Neuronal stem cell (in vitro differentiated cells): ENCODE results near the gene DTX3. TPM values are rescaled to one million over a fixed set of nuclear protein-coding genes. Genes with fewer than 3 reads are reported as not detected.

Experiments
- DNase-seq: peaks from one replicate; pipeline ENCODE4 v3.0.0-alpha.2; 2013; ENCODE audit warnings: low spot score
- H2AFZ ChIP-seq: one replicate; pipeline ENCODE4 v1.6.1; 2013; ENCODE audit warnings: mild to moderate bottlenecking, low read length, inconsistent platforms
- H2AK5ac ChIP-seq: 2 replicates; pipeline ENCODE4 v1.6.1; 2013; ENCODE audit warnings: low read depth, mild to moderate bottlenecking, inconsistent platforms, low read length, moderate library complexity, mixed read lengths
- H2BK120ac ChIP-seq: 2 replicates; pipeline ENCODE4 v1.6.1; 2013; ENCODE audit warnings: low read depth, mild to moderate bottlenecking, inconsistent platforms, low read length, moderate library complexity, mixed read lengths
- H2BK12ac ChIP-seq: one replicate; pipeline ENCODE4 v1.6.1; 2013; ENCODE audit warnings: low read length, inconsistent platforms
- H2BK15ac ChIP-seq: 2 replicates; pipeline ENCODE4 v1.6.1; 2013; ENCODE audit warnings: mild to moderate bottlenecking, low read length, inconsistent platforms, mixed read lengths
- H2BK5ac ChIP-seq: one replicate; pipeline ENCODE4 v1.6.1; 2013; ENCODE audit warnings: inconsistent platforms, mild to moderate bottlenecking, low read length, moderate library complexity
- H3K14ac ChIP-seq: one replicate; pipeline ENCODE4 v1.6.1; 2013; ENCODE audit warnings: low read length, inconsistent platforms
- H3K18ac ChIP-seq: 2 replicates; pipeline ENCODE4 v1.6.1; 2013; ENCODE audit warnings: low read length, inconsistent platforms
- H3K23ac ChIP-seq: 2 replicates; pipeline ENCODE4 v1.6.1; 2013; ENCODE audit warnings: low read depth, mild to moderate bottlenecking, mixed read lengths, low read length, inconsistent platforms; ENCODE audit not compliant: poor library complexity
- H3K27ac ChIP-seq: replicated peaks from 3 replicates; pipeline ENCODE4 v1.5.1; 2013; ENCODE audit warnings: low read length, inconsistent platforms
- H3K27me3 ChIP-seq, 3 experiments: 2 replicates each; pipeline ENCODE4 v1.6.1; 2013; ENCODE audit warnings: low read length in 3 of 3, mild to moderate bottlenecking in 2 of 3, inconsistent platforms in 1 of 3, low read depth in 1 of 3, mixed read lengths in 1 of 3, moderate library complexity in 1 of 3; ENCODE audit not compliant: control insufficient read depth in 3 of 3, insufficient read depth in 3 of 3
- H3K36me3 ChIP-seq, 2 donors: replicated peaks in 1 of 2; 2 replicates each; pipeline ENCODE4 v1.6.1; 2013; ENCODE audit warnings: low read length in 2 of 2; ENCODE audit not compliant: control insufficient read depth in 2 of 2, insufficient read depth in 2 of 2
- H3K4ac ChIP-seq: 2 replicates; pipeline ENCODE4 v1.6.1; 2013; ENCODE audit warnings: inconsistent platforms, mild to moderate bottlenecking, low read length, moderate library complexity
- H3K4me1 ChIP-seq, 2 donors: 1 replicate in 1 of 2; 2 replicates in 1 of 2; pipeline ENCODE4 v1.6.1; 2013; ENCODE audit warnings: low read length in 2 of 2, low read depth in 1 of 2; ENCODE audit not compliant: control insufficient read depth in 2 of 2, insufficient read depth in 1 of 2
- H3K4me2 ChIP-seq: one replicate; pipeline ENCODE4 v1.6.1; 2013; ENCODE audit warnings: mild to moderate bottlenecking, low read length, inconsistent platforms; ENCODE audit not compliant: insufficient read depth, poor library complexity, severe bottlenecking
- H3K4me3 ChIP-seq, 2 donors: 2 replicates each; pipeline ENCODE4 v1.5.1; 2013; ENCODE audit warnings: low read length in 2 of 2, mild to moderate bottlenecking in 2 of 2, inconsistent platforms in 1 of 2, moderate library complexity in 1 of 2
- H3K79me1 ChIP-seq: one replicate; pipeline ENCODE4 v1.6.1; 2013; ENCODE audit warnings: low read depth, mild to moderate bottlenecking, inconsistent platforms, low read length, moderate library complexity
- H3K9ac ChIP-seq: one replicate; pipeline ENCODE4 v1.6.1; 2013; ENCODE audit warnings: mild to moderate bottlenecking, low read depth, low read length, inconsistent platforms; ENCODE audit not compliant: poor library complexity
- H3K9me3 ChIP-seq, 2 donors: replicated peaks in 1 of 2; 2 replicates each; pipeline versions ENCODE3 to v1.6.1; 2013; ENCODE audit warnings: low read length in 2 of 2, mild to moderate bottlenecking in 2 of 2, inconsistent platforms in 1 of 2, low read depth in 1 of 2, mixed read lengths in 1 of 2, moderate library complexity in 1 of 2; ENCODE audit not compliant: control insufficient read depth in 2 of 2, insufficient read depth in 1 of 2
- H4K8ac ChIP-seq: one replicate; pipeline ENCODE4 v1.6.1; 2013; ENCODE audit warnings: low read depth, mild to moderate bottlenecking, inconsistent platforms, low read length, moderate library complexity
- H4K91ac ChIP-seq: one replicate; pipeline ENCODE4 v1.6.1; 2013; ENCODE audit warnings: low read length, low read depth, mild to moderate bottlenecking, inconsistent platforms; ENCODE audit not compliant: poor library complexity
- WGBS, 2 donors: extraction: QIAGEN DNeasy Blood & Tissue Kit; methylation state at CpG; one replicate each; pipeline ENCODE4 v1.1.7; 2013; ENCODE audit warnings: missing lambda C conversion rate in 2 of 2, mixed read lengths in 1 of 2; ENCODE audit not compliant: insufficient read length in 2 of 2, insufficient replicate concordance in 1 of 2; ENCODE audit errors: extremely low coverage in 2 of 2; 5-methylcytosine and 5-hydroxymethylcytosine counted together
- polyA plus RNA-seq, 2 experiments: library from polyadenylated mRNA; stranded (reverse); fragments of 200-250 nt; gene quantifications; one replicate each; pipeline ENCODE4 v1.2.3, GENCODE V29; 2013

DTX3 gene, protein sequence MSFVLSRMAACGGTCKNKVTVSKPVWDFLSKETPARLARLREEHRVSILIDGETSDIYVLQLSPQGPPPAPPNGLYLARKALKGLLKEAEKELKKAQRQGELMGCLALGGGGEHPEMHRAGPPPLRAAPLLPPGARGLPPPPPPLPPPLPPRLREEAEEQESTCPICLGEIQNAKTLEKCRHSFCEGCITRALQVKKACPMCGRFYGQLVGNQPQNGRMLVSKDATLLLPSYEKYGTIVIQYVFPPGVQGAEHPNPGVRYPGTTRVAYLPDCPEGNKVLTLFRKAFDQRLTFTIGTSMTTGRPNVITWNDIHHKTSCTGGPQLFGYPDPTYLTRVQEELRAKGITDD
- 66.7 TPM for polyA plus RNA-seq (2013, experiment 1 of 2)
- 64.9 TPM for polyA plus RNA-seq (2013, experiment 2 of 2)

- DNase-seq: no peak
These were observed at the start of gene DTX3 for GRCh38 chr12:57604454-57604991. Gene DTX3 (plus strand): TSS chr12:57604824. CDS start chr12:57606518, 1,694 bp downstream.

GRCh38 chr12:57554897-57555296, 49.7 kb upstream of the DTX3 start:
- Histone ChIP-seq H4K91ac (no peak overlapping the region), H3K27ac (no peak overlapping the region), H2BK5ac (no peak overlapping the region), H2AK5ac (no peak overlapping the region), H2BK12ac (no peak overlapping the region), H3K9me3 (no peaks in the 10 kb centered on the region), H3K79me1 (no peaks in the 10 kb centered on the region), H3K4me3 (no peak overlapping the region), H2AFZ (no peak overlapping the region), H3K4me1 (peaks cover 22 to 31% of the 10 kb centered on the region in 2 donors), H4K8ac (no peak overlapping the region), H3K18ac (no peak overlapping the region), H2BK15ac (no peak overlapping the region), H3K36me3 (no peaks in the 10 kb centered on the region), H3K14ac (no peak overlapping the region), H3K9ac (no peak overlapping the region), H3K4me2 (no peak overlapping the region), H2BK120ac (no peak overlapping the region), H3K27me3 (peaks cover 0 to 11% (median 0%) of the 10 kb centered on the region in 3 experiments), H3K23ac (no peak overlapping the region), H3K4ac (no peak overlapping the region)
- no CpG with 5 or more reads among the region's 1 CpG for WGBS, 2 donors
- DNase-seq: no peak

More at GRCh38 chr12:57604454-57604991, at the start of gene DTX3:
- Histone ChIP-seq H3K4ac (peak within 1 kb of the TSS; percentile 38), H3K4me3 (peak within 1 kb of the TSS; percentile 82 to 90), H2BK5ac (peak within 1 kb of the TSS; percentile 10), H3K27ac (peak within 1 kb of the TSS; percentile 37), H2BK12ac (no peak within 1 kb of the TSS), H3K27me3 (no peaks in the 10 kb centered on the region), H3K9ac (peak within 1 kb of the TSS; percentile 75), H3K4me2 (peak within 1 kb of the TSS; percentile 98), H2BK15ac (peak within 1 kb of the TSS; percentile 62), H2AFZ (peak within 1 kb of the TSS; percentile 97), H3K4me1 (peaks cover 11 to 14% of the 10 kb centered on the region in 2 donors), H3K14ac (peak within 1 kb of the TSS; percentile 72), H3K79me1 (no peaks in the 10 kb centered on the region), H2AK5ac (peak within 1 kb of the TSS; percentile 53), H3K23ac (no peak within 1 kb of the TSS), H2BK120ac (peak within 1 kb of the TSS; percentile 19), H3K9me3 (no peaks in the 10 kb centered on the region), H4K91ac (peak within 1 kb of the TSS; percentile 94), H3K18ac (peak within 1 kb of the TSS; percentile 98), H4K8ac (peak within 1 kb of the TSS; percentile 70), H3K36me3 (peaks cover 21 to 64% of the 10 kb centered on the region in 2 donors)
- WGBS, 2 donors: no CpG with 5 or more reads among the region's 36 CpGs

DNA sequence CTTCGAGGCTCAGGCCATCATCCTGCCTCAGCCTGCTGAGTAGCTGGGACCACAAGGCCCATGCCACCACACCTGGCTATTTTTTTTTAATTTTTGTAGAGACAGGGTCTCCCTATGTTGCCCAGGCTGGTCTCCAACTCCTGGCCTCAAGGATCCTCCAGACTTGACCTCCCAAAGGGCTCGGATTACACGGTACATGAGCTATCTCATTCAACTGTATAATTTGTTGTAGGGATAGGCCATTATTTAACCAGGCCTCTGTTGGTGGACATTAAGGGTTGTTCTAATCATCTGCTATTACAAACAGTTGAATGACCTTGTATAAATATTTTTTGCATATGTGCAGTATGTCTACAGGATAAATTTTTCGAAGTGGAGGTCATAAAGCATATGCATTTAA, 45.8 kb upstream of the DTX3 start:
- Histone ChIP-seq H3K4me3 (no peak overlapping the region), H4K8ac (no peak overlapping the region), H3K14ac (no peak overlapping the region), H3K23ac (no peak overlapping the region), H2AK5ac (no peak overlapping the region), H2BK15ac (no peak overlapping the region), H2BK120ac (no peak overlapping the region), H3K36me3 (no peaks in the 10 kb centered on the region), H3K4ac (no peak overlapping the region), H3K4me1 (peaks cover 0 to 3% of the 10 kb centered on the region in 2 donors), H3K79me1 (peaks cover 2% of the 10 kb centered on the region), H2BK5ac (no peak overlapping the region), H3K9ac (no peak overlapping the region), H3K18ac (no peak overlapping the region), H2BK12ac (no peak overlapping the region), H3K9me3 (no peaks in the 10 kb centered on the region), H2AFZ (no peak overlapping the region), H3K4me2 (no peak overlapping the region), H3K27me3 (no peaks in the 10 kb centered on the region), H4K91ac (no peak overlapping the region), H3K27ac (no peak overlapping the region)
- no peak for DNase-seq
- WGBS, 2 donors: no CpG with 5 or more reads among the region's 4 CpGs

DNA sequence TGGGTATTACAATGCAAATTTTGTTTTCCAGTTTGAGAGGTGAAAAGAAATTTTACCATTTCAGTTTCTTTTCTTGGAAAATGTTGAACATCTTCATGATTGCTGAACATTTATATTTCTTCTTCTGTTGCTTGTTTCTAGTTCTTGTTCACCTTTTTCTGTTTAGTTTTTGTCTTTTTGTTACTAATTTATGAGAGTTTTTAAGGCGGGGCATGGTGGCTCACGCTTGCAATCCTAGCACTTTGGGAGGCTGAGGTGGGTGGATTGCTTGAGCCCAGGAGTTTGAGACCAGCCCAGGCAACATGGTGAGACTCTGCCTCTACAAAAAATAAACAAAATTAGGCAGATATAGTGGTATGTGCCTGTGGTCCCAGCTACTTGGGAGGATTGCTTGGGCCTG, 44.1 kb upstream of the DTX3 start:
- DNase-seq: no peak
- Histone ChIP-seq H3K79me1 (peaks cover 2% of the 10 kb centered on the region), H2AFZ (no peak overlapping the region), H2AK5ac (no peak overlapping the region), H3K27ac (no peak overlapping the region), H3K23ac (no peak overlapping the region), H3K9ac (no peak overlapping the region), H3K4me3 (no peak overlapping the region), H4K91ac (no peak overlapping the region), H2BK5ac (no peak overlapping the region), H3K36me3 (no peaks in the 10 kb centered on the region), H3K4me1 (no peaks in the 10 kb centered on the region), H3K4me2 (no peak overlapping the region), H3K14ac (no peak overlapping the region), H3K4ac (no peak overlapping the region), H3K27me3 (no peaks in the 10 kb centered on the region), H2BK15ac (no peak overlapping the region), H3K18ac (no peak overlapping the region), H3K9me3 (no peaks in the 10 kb centered on the region), H4K8ac (no peak overlapping the region), H2BK120ac (no peak overlapping the region), H2BK12ac (no peak overlapping the region)
- WGBS, 2 donors: no CpG with 5 or more reads among the region's 2 CpGs
